ENCODE results near the gene THADA.
"Not testable (repeated sequence)": the region's sequence is repeated elsewhere in the genome, so short reads cannot be mapped to it uniquely, and the experiment has no call there.

Gene THADA

GRCh38 chr2:43595603-43596412 is at the start of gene THADA:
THADA (minus strand) TSS chr2:43596038; CDS start chr2:43592392, 3,646 bp downstream.
- peak; percentile 96 for DNase-seq (ENCODE audit: low read depth)

- DNase-seq (ENCODE audit: low read depth) = no peak
These were observed 47.8 kb upstream of the THADA start for GRCh38 chr2:43643680-43644079.

GRCh38 chr2:43642363-43642762 is 46.5 kb upstream of the THADA start:
- DNase-seq (ENCODE audit: low read depth) = no peak

GRCh38 chr2:43637030-43637803 is 41.4 kb upstream of the THADA start, which contains the start of gene PLEKHH2:
PLEKHH2 (plus strand) TSS chr2:43637260; CDS start chr2:43644674, 7,414 bp downstream.
- DNase-seq (ENCODE audit: low read depth) = peak; percentile 75

GRCh38 chr2:43636621-43637020 is 40.8 kb upstream of the THADA start:
- DNase-seq (ENCODE audit: low read depth) = no peak

- not testable (repeated sequence) for DNase-seq (ENCODE audit: low read depth)
These were observed 40.3 kb upstream of the THADA start for GRCh38 chr2:43636153-43636552.

GRCh38 chr2:43634604-43635306 is 38.9 kb upstream of the THADA start:
- DNase-seq (ENCODE audit: low read depth) = no peak

GRCh38 chr2:43631618-43632317 is 35.9 kb upstream of the THADA start:
- no peak for DNase-seq (ENCODE audit: low read depth)

- DNase-seq (ENCODE audit: low read depth) = no peak
These were observed 27.2 kb upstream of the THADA start for GRCh38 chr2:43622931-43623451.

- DNase-seq (ENCODE audit: low read depth) = no peak
These were observed 23.7 kb upstream of the THADA start for GRCh38 chr2:43619511-43619910.

- no peak for DNase-seq (ENCODE audit: low read depth)
These were observed 21.3 kb upstream of the THADA start for GRCh38 chr2:43616967-43617680.

GRCh38 chr2:43612944-43613343 is 17.1 kb upstream of the THADA start:
- no peak for DNase-seq (ENCODE audit: low read depth)

- DNase-seq (ENCODE audit: low read depth) = peak; percentile 61
These were observed 16.4 kb upstream of the THADA start for GRCh38 chr2:43611987-43612894.

- no peak for DNase-seq (ENCODE audit: low read depth)
These were observed 14.5 kb upstream of the THADA start for GRCh38 chr2:43610361-43610760.

GRCh38 chr2:43609290-43609918 is 13.6 kb upstream of the THADA start:
- DNase-seq (ENCODE audit: low read depth) = peak; percentile 9

GRCh38 chr2:43605851-43606250 is 10.0 kb upstream of the THADA start:
- no peak for DNase-seq (ENCODE audit: low read depth)

GRCh38 chr2:43605079-43605655 is 9.3 kb upstream of the THADA start:
- no peak for DNase-seq (ENCODE audit: low read depth)

- no peak for DNase-seq (ENCODE audit: low read depth)
These were observed 8.8 kb upstream of the THADA start for GRCh38 chr2:43604674-43605073.

- DNase-seq (ENCODE audit: low read depth) = not testable (repeated sequence)
These were observed 4.8 kb upstream of the THADA start for GRCh38 chr2:43600596-43600995.
